ENCODE data around the gene RAE1. TPM values are rescaled to one million over a fixed set of nuclear protein-coding genes. Genes with fewer than 3 reads are reported as not detected.
A peak's percentile ranks its signal among the peaks of the same experiment; 100 is the strongest.

Gene RAE1
- total RNA-seq, 1 experiment from 2014 or later = 183 TPM

DNA sequence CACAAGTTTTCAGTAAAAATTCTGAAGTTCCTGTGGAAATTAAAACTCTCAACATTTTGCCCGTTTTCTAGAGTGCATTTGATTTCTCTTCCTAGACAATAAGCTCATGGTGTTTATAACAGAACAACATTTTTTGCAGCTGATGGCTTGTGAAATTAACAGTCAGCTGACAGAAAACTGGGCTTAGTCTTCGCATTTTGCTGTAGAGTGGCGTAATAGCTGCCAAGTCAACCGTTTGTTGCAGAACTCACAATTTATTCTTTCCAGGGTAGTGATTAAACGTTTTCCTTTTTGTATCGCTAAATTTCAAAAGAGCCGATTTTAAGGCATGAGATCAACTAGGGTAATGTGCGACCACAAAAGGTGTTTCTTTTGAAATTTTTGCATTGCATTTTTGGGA is 20.1 kb upstream of the RAE1 start:
- peak; percentile 41 for TF ChIP-seq EZH2 (IDR thresholded peaks at IDR 0.05; ENCODE audit: low read length, unreplicated experiment)
- no peak for TF ChIP-seq CTCF (conservative IDR thresholded peaks at IDR 0.05; ENCODE audit: low read depth, low read length)
- Histone ChIP-seq H3K9me2 (replicated peaks; ENCODE audit: low read length) (no peaks in the 10 kb centered on the region), H3K9ac (ENCODE audit: low read length) (no peak overlapping the region), H3K79me2 (ENCODE audit: low read length) (no peaks in the 10 kb centered on the region), H4K20me1 (ENCODE audit: low read length) (no peaks in the 10 kb centered on the region), H3K4me3 (ENCODE audit: low read length) (no peak overlapping the region), H3K36me3 (ENCODE audit: low read depth, low read length) (no peaks in the 10 kb centered on the region), H3K27ac (ENCODE audit: low read length) (no peak overlapping the region), H2AFZ (ENCODE audit: low read length) (no peak overlapping the region), H3F3A (ENCODE audit: low read length, unreplicated experiment) (no peaks in the 10 kb centered on the region), H3K4me2 (ENCODE audit: low read length) (no peak overlapping the region), H3K4me1 (ENCODE audit: insufficient read depth, low read length) (peaks cover 15% of the 10 kb centered on the region), H3K9me3 (ENCODE audit: low read length) (no peaks in the 10 kb centered on the region), H3K27me3 (ENCODE audit: low read length) (peaks cover 50% of the 10 kb centered on the region)
- ChIA-PET POLR2A (ENCODE audit: unreplicated experiment) (no interaction called here), CTCF (no interaction called here)
- BruUV-seq (replicated peaks) = no TSS peak
- DNase-seq = no peak
- intact Hi-C loops (cut with micrococcal nuclease) = no loop called here
- no peak for ATAC-seq

GRCh38 chr20:57332105-57333089 is 18.7 kb upstream of the RAE1 start:
- ATAC-seq (peak; percentile 42), DNase-seq (peak; percentile 66)
- intact Hi-C loops (cut with micrococcal nuclease) = loop anchor here (1.0 kb wide), 1 partner anchor 240 kb away; no protein-coding TSS in a partner anchor
- Histone ChIP-seq H3K4me3 (ENCODE audit: low read length) (no peak overlapping the region), H2AFZ (ENCODE audit: low read length) (no peak overlapping the region), H4K20me1 (ENCODE audit: low read length) (no peaks in the 10 kb centered on the region), H3K36me3 (ENCODE audit: low read depth, low read length) (no peaks in the 10 kb centered on the region), H3K9me3 (ENCODE audit: low read length) (no peaks in the 10 kb centered on the region), H3K4me1 (ENCODE audit: insufficient read depth, low read length) (peaks cover under 1% of the 10 kb centered on the region; the same call in 1 of the 2 replicates), H3K9me2 (replicated peaks; ENCODE audit: low read length) (no peaks in the 10 kb centered on the region), H3K4me2 (ENCODE audit: low read length) (no peak overlapping the region), H3K27ac (ENCODE audit: low read length) (no peak overlapping the region), H3F3A (ENCODE audit: low read length, unreplicated experiment) (no peaks in the 10 kb centered on the region), H3K27me3 (ENCODE audit: low read length) (peaks cover 62% of the 10 kb centered on the region), H3K9ac (ENCODE audit: low read length) (no peak overlapping the region), H3K79me2 (ENCODE audit: low read length) (no peaks in the 10 kb centered on the region)
- BruUV-seq (replicated peaks) = no TSS peak
- CTCF ChIA-PET = interaction anchor here (0.5 to 1.1 kb wide), 7 partner anchors 72 to 245 kb away, joined by 3 to 12 read pairs (median 3); no protein-coding TSS in a partner anchor
- POLR2A ChIA-PET (ENCODE audit: unreplicated experiment) = interaction anchor here (0.6 kb wide), 2 partner anchors 11 to 176 kb away, joined by 3 to 4 read pairs; no protein-coding TSS in a partner anchor
- TF ChIP-seq EZH2phosphoT487 (IDR thresholded peaks at IDR 0.05; ENCODE audit: borderline replicate concordance, low read length) (no peak), CTCF (conservative IDR thresholded peaks at IDR 0.05; ENCODE audit: low read depth, low read length) (peak; percentile 86), EZH2 (IDR thresholded peaks at IDR 0.05; ENCODE audit: low read length, unreplicated experiment) (no peak)

Data from PC-3 (cell line).